GM18520 (cell line): ENCODE data around the gene SLC22A7.

Experiments used
- ATAC-seq: cut with Tn5 transposase; IDR thresholded peaks from one replicate; pipeline ENCODE4 v1.9.1; 2021; ENCODE audit not compliant: unreplicated experiment

Gene SLC22A7, protein sequence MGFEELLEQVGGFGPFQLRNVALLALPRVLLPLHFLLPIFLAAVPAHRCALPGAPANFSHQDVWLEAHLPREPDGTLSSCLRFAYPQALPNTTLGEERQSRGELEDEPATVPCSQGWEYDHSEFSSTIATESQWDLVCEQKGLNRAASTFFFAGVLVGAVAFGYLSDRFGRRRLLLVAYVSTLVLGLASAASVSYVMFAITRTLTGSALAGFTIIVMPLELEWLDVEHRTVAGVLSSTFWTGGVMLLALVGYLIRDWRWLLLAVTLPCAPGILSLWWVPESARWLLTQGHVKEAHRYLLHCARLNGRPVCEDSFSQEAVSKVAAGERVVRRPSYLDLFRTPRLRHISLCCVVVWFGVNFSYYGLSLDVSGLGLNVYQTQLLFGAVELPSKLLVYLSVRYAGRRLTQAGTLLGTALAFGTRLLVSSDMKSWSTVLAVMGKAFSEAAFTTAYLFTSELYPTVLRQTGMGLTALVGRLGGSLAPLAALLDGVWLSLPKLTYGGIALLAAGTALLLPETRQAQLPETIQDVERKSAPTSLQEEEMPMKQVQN

DNA sequence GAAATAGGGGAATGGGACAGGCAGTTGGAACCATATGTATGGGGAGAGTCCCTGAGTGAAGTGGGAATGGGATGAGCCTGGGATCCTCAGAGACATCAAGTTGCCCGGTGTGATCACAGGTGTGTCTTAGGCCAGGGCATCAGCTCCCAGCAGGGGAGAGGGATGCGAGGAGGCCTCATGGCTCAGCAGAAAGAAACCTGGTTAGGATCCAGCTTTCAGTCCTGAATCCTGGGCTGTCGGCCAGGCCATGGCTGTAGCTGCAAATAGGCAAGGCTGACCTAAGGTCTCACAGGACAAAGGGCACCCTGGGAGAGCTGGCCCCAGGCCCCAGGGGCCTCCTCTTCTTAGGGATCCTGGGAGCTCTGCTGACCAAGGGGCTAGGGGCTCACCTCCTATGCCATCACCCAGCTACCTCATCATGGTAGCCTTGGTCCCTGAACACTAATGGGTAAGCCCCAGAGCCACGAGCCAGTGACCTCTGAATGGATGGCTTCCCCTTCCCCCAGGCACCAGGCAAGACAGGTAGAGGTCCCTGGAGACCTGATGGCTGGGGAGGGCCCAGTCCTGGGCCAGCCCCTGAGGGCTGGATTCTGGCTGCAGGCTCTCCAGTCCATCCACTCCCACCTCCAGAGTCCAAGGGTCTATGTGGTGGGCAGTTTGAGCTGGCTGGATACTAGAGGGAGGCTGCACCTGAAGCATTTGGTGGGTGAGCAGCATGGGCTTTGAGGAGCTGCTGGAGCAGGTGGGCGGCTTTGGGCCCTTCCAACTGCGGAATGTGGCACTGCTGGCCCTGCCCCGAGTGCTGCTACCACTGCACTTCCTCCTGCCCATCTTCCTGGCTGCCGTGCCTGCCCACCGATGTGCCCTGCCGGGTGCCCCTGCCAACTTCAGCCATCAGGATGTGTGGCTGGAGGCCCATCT lies at the start of gene SLC22A7:
SLC22A7 (plus strand) TSS at position 617 of the 921 bp plus-strand sequence; CDS start at position 716, 99 bp downstream.
- no peak for ATAC-seq

DNA sequence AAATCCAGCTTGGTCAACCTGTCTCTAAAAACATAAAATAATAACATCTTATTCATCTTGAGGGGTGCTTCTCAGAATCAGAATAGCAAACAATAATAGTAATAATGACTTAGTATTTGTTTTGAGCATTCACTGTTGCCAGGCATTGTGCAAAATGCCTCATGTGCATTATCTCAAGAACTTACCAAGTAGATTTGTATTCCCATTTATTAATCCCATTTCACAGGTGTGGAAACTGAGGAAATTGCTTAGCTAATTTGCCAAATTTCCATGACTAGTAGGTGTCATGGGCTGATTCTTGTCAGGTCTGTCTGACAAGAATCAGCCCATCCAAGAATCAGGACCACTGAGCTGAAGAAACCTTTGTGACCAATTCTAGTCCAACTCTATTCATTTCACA lies 49.3 kb upstream of the SLC22A7 start:
- ATAC-seq = no peak

DNA sequence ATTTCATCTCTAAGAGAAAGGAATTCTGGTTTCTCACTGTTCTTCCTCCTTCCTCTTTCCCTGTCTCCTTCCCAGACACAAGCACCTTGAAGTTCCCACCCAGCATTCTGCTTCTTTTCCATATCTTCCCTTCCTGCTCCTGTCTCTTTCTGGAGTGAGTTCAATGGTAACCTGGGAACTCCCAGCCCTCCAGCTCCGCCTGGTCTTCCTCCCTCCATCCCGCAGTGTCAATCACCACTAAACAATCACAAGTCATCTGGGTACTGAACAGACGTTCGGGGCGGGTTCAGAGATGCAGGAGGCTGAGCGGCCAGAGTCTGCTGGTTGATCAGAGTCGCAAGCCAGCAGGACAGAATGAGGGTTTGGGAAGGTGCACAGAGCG lies 47.1 kb upstream of the SLC22A7 start:
- ATAC-seq = no peak

DNA sequence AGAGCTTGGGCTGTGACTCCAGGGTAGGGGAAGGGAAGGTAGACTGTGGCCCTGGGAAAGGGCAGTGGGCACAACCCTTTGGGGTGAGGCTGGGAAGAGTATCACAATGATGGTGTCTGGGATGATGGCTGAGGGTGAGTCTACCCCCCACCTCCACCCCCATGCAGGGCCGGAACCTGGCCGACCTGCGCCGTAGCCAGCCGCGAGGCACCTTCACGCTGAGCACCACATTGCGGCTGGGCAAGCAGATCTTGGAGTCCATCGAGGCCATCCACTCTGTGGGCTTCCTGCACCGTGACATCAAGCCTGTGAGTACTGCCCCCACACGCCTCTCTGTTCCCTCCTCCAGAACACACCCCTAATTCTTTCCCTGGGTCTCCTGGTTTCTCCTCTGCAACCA lies 44.7 kb upstream of the SLC22A7 start:
- no peak for ATAC-seq

DNA sequence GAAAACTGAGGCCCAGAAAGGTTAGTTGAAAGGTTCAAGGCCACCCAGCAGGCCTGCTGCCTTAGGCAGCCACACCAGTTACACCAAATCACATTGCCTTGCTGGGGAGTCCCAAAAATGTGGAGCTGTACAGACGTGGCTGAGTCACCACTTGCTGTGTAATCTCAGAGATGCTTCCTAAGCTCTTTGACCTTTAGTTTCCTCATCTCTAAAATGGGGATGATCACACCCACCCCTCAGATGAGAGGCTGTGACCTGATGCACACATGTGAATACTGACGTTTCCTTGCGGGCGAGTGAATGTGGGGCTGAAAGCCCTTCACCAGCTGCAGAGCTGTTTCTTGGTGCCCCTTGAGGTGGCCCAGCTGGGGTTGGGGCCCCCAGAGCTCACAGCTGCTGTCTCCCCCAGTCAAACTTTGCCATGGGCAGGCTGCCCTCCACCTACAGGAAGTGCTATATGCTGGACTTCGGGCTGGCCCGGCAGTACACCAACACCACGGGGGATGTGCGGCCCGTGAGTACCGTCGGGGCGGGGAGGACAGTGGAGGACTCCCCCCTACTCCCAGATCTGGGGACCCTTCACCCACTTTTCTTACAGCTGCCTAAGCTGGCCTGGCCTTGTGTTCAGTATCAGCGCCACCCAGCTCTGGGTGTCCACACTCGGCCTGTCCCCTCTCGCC lies 43.8 kb upstream of the SLC22A7 start:
- no peak for ATAC-seq

DNA sequence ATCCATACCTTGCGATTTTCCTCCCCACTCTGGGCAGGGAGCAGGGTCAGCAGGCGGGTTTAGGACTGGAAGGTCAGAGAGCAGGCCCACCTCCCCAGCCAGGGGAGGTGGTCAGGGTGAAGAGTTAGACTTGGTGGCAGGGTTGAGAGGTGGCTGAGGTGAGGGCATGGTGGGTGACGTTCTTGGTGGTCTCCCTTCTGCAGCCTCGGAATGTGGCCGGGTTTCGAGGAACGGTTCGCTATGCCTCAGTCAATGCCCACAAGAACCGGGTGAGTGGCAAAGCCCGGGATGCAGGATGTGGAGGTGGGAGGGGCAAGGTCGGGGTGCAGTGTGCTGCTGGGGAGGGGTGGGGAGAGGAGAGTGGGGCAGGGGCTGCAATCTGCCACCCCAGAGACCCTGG lies 43.2 kb upstream of the SLC22A7 start:
- ATAC-seq = no peak

DNA sequence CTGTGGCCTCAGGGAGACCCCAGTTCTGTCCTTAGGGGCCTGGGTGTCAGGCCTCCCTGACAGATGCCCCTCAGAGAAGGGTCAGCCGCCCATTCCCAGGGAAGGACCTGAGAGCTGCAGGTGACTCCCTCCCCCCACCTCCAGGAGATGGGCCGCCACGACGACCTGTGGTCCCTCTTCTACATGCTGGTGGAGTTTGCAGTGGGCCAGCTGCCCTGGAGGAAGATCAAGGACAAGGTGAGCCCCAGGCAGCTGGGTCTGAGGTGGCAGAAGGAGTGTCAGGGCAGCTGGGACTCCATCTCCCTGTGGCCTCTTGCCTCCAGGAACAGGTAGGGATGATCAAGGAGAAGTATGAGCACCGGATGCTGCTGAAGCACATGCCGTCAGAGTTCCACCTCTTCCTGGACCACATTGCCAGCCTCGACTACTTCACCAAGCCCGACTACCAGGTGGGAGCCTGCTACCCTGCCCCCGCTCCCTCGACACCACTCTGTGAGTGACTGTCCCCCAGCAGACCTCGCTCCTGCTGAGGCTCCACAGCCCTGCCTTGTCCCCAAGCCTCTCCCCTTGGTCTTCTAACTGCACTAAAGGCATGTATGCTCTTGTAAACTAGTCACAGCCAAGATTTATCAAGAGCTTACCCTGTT lies 42.5 kb upstream of the SLC22A7 start:
- ATAC-seq = no peak

DNA sequence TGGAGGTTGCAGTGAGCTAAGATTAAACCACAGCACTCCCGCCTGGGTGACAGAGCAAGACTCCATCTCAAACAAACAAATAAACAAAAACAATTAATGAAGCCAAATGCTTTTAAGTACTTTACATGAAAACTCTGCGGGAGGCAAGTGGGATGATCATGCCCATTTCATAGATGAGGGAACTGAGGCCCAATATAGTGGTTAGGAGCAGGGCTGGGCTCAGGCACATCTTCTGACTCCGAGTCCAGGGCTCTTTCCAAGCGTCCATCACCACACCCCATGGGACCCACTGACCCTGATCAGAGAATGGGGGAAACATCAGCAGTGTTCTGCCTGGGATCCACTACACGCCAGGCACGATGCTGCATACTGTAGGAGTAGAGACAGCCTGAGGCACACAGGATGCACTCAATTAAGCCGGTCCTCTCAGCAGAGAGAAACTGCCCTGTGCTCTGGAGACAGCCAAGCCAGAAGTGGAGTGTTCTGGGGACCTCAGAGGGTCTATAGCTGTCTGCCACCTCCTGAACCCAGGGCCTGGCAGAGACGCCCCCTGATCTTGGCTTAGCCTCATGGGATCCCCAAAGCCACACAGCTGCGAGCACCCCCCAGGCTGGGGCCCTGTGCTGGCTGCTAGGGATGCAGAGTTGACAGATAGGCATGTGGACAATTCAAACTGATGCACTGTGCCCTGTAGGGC lies 41.2 kb upstream of the SLC22A7 start:
- ATAC-seq = no peak

DNA sequence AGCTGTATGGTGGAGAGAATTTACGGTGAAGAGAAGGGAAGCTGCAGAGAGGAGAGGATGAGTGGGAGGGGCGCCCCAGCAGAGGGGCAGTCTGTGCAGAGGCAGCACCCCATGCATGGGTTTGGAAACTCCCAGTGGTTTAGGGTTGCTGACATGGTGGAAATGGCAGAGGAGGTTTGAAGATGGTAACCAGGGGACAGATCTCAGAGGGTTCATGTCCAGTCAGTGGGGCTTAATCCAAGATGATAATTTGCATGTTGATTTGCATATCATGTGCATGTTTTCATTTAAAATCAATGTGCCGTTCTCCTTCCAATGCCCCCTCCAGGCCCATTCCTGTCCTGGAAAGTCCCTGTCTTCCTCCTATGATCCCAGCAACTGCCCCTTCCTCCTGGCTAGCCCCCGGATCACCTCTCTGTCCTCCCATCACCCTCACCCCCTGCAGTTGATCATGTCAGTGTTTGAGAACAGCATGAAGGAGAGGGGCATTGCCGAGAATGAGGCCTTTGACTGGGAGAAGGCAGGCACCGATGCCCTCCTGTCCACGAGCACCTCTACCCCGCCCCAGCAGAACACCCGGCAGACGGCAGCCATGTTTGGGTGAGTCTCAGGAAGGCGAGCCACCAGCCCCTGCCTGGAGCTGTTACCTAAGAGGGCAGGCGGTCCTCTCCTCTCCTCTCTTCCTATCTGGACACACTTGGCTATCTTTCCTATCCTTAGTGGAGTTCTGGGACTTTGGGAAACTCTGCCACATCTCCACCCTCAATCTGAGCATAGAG lies 40.5 kb upstream of the SLC22A7 start:
- no peak for ATAC-seq

DNA sequence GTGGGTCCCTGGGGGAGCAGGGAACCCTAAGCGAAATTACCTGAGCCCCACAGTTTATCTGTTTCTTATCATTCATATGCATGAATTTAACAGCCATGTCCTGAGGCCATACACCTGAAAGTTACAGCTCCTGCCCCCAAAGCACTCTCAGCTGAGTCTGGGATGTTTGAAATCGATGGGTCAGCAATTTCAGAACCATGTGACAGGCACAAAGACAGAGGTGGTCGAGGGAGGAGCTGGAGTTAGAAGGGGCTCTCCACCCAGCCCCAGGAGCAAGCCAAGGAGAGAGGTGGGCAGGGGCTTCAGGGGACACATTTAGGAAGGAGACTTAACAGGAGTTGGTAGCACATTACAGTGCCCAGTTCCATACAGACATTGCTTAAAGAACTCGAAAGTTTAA lies 39.9 kb upstream of the SLC22A7 start:
- ATAC-seq = no peak

DNA sequence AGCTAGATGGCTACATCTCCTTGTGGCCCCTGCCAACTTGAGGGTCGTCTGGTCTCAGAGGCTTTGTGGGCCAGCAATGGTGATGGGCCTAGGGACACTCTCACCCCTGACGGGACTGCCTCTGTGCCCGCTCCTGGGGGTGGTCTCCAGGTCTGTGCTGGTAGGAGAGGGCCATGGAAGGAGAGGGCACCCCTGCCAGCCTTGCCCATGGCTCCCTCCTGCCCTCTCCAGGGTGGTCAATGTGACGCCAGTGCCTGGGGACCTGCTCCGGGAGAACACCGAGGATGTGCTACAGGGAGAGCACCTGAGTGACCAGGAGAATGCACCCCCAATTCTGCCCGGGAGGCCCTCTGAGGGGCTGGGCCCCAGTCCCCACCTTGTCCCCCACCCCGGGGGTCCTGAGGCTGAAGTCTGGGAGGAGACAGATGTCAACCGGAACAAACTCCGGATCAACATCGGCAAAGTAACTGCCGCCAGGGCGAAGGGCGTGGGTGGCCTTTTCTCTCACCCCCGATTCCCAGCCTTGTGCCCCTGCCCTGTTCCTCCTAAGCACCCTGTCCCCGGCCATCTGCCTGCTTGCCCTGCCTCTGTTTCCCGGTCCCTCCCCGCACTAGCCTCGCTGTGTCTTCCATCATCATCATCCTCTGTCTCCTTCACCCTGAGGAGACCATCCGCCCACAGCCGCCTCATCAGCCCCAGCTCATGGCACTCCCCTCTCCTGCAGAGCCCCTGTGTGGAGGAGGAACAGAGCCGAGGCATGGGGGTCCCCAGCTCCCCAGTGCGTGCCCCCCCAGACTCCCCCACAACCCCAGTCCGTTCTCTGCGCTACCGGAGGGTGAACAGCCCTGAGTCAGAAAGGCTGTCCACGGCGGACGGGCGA lies 39.0 kb upstream of the SLC22A7 start:
- no peak for ATAC-seq

DNA sequence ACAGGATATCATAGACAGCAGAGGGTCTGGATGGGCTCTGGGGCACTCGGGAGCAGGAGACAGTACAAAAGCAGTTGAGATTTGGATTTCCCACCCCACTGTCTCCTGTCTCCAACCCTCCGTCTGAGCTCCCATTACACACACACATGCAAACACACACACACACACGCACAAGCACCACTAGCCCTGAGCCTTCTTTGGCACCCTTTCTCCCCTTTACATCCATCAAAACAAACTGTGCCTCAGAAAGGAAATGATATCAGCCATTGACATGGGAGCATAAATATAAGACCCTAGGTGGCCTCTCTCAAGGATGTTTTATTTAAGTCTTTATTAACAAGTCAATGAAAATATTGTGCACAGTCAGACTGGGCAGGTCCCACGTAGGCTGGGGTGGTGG lies 37.3 kb upstream of the SLC22A7 start:
- ATAC-seq = no peak

DNA sequence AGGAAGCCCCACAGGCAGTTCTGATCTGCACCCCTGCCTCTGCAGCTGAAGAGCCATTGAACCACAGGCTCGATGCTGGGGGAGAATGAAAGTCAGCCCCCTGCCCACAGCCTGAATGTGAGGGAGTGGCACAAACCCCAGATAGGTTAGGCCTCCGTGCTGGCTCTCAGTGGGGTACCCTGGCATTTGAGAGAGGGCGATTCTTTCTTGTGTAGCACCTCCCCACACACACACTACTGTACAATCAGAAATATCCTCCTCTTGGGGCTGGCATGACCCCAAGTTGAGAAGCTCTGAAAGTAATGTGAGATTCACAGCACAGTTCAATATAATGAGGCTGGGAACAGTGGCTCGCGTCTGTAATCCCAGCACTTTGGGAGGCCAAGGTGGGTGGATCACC lies 36.9 kb upstream of the SLC22A7 start:
- ATAC-seq = no peak

DNA sequence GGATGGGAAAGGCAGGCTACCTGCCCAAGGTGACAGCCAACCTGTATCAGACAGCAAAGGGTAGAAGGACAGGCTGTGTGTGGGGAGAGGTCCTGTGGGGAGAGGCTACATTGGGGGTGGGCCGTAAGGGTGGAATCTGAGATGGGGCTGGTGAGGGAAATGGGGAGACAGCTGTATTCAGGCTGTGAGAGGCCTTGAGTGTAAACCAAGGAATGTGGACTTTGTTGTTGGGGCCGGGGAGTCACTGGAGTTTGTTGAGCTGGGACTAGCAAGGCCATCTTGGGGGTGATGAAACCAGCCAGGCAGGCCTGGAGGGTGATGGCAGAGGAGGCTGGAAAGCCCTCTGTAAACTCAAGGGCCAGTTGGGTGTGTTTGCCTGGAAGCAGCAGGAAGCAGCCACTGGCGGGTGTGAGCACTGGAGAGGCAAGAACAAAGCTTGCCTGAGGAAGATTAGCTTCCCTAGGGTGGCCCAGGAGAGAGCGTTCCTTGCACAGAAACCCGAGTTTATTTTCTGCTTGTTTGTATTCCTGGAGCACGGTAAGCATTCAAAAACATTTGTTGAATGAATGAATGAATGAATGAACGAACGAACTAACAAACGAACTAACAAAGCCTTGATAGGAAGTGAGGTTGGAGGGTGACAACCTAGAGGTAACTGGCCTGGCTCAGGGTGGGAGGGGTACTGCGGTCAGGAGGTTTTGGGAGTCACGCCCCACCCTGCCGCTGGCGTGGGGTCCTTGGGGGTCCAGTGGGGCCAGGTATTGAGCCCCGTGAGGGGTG lies 35.9 kb upstream of the SLC22A7 start:
- no peak for ATAC-seq

DNA sequence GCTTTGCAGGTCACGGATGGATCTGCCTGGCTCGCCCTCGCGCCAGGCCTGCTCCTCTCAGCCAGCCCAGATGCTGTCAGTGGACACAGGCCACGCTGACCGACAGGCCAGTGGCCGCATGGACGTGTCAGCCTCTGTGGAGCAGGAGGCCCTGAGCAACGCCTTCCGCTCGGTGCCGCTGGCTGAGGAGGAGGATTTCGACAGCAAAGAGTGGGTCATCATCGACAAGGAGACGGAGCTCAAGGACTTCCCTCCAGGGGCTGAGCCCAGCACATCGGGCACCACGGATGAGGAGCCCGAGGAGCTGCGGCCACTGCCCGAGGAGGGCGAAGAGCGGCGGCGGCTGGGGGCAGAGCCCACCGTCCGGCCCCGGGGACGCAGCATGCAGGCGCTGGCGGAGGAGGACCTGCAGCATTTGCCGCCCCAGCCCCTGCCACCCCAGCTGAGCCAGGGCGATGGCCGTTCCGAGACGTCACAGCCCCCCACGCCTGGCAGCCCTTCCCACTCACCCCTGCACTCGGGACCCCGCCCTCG lies 35.2 kb upstream of the SLC22A7 start:
- no peak for ATAC-seq

DNA sequence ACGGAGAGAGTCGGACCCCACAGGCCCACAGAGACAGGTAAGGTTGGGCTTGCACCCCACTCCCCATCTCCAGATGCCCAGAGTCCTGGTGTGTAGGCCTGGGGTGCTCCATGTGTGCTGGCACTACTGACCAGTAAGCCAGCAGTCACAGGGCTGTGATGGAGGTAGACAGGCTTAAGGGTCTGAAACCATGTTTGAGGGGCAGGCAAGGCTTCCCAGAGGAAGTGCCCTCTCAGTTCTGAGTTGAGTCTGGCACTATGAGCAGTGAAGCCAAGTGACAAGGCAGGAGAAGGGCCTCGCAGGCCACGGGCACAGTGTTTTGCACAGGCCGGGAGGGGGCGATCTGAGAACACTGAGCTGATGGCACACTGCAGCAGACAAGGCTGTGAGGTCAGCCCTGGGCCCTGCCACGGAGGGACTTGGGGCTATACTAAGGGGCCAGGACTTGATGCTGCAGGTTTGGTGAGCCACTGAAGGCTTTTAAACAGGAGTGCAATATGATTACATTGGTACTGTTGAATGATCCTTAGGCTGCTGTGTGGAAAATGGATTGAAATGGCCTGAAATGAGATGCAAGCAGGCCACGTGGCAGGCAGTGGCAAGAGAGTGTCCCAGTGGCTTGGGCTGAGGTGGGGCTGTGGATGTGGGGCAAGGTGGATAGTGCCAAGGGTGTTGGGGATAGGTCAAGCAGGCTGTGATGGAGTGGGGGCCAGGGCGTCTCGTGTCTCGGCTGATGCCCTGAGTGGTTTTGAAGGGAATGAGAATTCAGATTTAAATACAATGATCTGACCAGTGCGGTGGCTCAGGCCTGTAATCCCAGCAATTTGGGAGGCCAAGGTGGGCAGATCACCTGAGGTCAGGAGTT lies 34.5 kb upstream of the SLC22A7 start:
- ATAC-seq = no peak
